Sciatic nerve (tissue), 2 donors: ENCODE measurements around the gene NFS1. TPM values are rescaled to one million over a fixed set of nuclear protein-coding genes. Genes with fewer than 3 reads are reported as not detected.
"Not testable (repeated sequence)": the region's sequence is repeated elsewhere in the genome, so short reads cannot be mapped to it uniquely, and the experiment has no call there.

Experiments
- ATAC-seq: fragments of 200-7000 bp; cut with Tn5 transposase; one replicate; pipeline ENCODE4 v1.9.1; 2020; ENCODE audit warnings: mild to moderate bottlenecking, moderate library complexity
- DNase-seq: peaks from one replicate; pipeline ENCODE4 v3.0.0-alpha.2; 2020; ENCODE audit warnings: low spot score
- intact Hi-C: fragments of 100-400 bp; cut with DNase I; formaldehyde crosslinking; loops from one replicate; pipeline ENCODE4 v1.14.2; 2022
- total RNA-seq: library from RNA; stranded (reverse); fragmentation: NEBNext Ultra II Directional; extraction: Animal tissue kit (Norgen Biotek cat#: 25700); gene quantifications from one replicate; pipeline ENCODE4 v1.2.1, GENCODE V29; 2021
- donor health status: DM: no; HTN: no; CAD: no.
- donor health status: DM: no; HTN: no; CAD: no.

NFS1 gene
- total RNA-seq, 1 donor from 2014 or later, result 26.7 TPM

DNA sequence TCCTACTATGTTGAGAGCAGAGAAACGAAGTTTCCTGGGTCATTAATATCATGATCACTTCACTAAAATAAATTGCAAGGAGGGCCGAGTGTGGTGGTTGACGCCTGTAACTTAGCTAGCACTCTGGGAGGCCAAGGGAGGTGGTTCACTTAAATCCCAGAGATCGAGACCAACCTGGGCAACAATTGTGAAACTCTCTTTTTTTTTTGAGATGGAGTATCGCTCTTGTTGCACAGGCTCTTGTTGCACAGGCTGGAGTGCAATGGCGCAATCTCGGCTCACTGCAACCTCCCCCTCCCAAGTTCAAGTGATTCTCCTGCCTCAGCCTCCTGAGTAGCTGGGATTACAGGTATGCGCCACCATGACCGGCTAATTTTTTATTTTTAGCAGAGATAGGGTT, 14.0 kb upstream of the NFS1 start:
- DNase-seq, ATAC-seq, intact Hi-C loops: not testable (repeated sequence)

DNA sequence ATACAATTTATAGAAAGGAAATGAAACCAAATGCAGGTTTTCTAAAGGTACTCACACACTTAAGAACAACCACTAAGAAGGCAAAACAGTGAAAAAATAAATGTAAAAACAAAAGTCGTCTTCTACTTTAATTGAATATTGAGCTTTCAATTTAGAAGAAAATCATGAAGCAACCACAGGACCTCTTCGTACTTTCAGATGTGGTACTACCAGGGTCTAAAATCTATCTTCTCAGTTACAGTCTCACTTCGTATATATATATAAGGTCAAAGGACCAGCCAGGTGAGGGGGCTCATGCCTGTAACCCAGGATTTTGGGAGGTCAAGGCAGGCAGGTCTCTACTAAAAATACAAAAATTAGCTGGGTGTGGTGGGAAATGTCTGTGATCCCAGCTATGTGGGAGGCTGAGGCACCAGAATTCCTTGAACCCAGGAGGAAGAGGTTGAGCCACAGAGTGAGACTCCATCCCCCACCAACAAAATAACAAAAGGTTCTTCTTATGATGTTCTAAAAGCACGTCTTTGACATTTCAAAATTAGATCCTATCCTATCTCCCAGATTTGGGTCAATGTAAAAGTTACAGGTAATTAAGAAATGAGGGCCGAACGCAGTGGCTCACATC, 12.5 kb upstream of the NFS1 start:
- no peak for DNase-seq
- intact Hi-C loops, result no loop called here
- ATAC-seq, result no peak

DNA sequence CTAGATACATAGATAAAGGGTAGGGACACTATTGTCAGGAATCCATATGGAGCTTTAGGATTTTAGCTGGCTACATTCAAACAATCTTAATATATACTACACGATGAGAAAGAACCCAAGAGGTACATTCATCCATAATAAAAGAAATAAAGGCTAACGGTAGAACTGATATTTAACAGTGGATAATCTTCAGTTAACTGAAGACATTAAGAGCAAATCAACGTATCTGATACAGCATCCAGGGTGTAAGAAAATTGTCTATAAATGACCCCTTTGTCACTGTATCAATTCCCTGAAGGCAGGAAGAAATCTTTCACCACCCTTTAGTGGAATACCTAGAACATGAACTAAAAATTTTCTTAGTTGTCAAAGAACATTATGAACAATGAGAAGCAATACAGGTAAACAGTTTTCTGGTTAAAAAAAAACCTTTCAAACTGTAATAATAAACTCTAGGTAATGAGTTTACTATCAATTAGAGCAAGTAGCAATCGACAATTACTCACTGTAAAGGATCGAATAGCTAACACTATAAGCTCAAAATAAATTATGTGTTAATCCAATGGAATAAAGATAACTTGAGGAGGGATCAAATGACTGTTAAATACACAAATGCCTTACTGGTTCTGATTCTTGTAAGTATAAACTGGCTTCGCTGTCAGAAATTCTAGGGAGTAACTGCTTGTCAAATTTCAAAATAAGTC, 11.9 kb upstream of the NFS1 start:
- no peak for ATAC-seq
- intact Hi-C loops, result no loop called here
- DNase-seq, result no peak

DNA sequence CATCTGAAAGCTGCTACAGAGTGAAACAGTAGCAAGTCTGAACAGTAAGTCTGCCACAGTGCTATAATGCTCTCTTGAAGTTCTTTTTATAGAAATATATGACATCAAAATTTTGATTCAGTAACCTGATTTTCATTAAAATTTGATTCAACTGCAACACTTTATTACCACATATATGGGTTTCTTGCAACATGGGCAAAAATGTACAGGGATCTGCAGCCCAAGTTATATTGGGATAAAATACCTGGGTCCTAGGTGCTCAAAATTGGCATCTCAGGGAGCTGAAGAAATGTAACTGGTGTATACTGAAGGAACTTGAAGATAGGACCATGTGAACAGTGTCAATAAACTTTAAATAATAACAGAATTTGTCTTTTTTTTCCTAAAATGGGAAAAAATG, 10.9 kb upstream of the NFS1 start:
- no peak for DNase-seq
- intact Hi-C loops, result no loop called here

DNA sequence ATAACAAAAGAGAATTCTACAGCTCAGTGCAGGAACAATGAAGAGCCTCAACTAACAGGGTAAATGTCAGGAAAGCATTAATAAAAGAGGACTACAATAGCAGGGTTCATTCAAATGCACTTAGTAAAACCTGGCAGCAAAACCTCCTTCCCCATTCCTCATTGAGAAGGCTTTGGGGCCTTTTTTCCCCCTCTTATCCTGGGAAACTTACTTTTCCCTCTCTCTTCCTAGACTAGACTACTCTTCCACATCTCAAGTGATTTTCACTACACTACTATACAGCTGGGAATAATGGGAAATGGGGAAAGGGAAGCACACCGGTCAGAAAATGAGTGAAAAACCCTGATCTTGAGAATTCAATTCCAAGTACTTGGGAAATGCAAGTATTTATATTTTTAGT, 10.1 kb upstream of the NFS1 start:
- no peak for ATAC-seq
- intact Hi-C loops, result no loop called here

More for the DNA sequence above, 10.9 kb upstream of the NFS1 start:
- ATAC-seq, result no peak

DNA sequence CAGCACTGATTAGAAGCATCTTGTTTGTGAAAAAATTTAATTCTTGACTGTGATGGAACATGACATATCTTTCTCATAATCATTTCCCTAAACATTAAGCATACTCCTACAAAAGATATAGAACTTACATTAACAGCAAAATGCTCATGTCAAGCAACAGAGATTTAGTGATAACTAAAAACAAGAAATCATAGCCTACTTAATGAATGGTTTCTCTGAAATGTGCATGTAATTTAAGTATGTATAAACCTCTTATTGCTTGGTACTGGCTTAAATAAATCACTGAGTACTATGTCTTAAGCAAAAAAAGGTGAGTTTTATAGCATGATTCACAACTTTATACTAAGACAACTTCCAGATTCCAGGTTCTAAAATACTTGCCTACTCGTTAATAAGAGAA, 9.3 kb upstream of the NFS1 start:
- ATAC-seq, result no peak
- intact Hi-C loops, result no loop called here
- DNase-seq, result no peak

More for the DNA sequence above, 10.1 kb upstream of the NFS1 start:
- DNase-seq, result no peak

DNA sequence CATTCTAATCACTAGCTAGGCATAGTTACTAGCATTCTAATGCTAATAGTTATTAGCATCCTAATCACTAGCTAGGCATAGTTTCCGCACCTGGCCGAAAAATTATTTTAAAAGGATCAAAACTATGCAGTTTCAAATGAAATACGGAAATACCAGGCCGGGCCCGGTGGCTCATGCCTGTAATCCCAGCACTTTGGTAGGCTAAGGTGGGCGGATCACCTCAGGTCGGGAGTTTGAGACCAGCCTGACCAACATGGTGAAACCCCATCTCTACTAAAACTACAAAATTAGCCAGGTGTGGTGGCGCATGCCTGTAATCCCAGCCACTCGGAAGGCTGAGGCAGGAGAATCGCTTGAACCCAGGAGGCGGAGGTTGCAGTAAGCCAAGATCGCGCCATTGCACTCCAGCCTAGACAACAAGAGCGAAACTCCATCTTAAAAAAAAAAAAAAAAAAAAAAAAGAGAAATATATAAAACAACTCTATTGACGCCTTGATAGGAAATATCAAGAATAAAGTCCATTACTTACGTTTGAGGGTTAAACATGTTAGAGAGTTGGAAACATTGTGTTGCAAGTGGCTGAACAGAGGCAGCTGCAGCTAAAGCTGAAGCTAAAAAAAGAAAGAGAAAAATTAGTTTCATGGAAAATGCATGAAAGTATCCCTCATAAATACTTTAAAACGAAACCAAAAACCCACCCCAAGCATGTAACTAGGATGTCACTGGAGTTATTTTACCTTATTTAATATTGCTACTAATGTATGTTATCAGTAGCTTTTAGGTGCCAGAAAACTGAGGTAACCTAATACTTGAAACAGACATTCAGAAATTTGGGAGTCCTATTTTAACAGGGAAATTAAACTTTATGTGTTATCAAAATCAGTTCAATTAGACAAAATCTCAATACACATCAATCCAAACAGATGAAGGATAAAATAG, 7.7 kb upstream of the NFS1 start:
- intact Hi-C loops, ATAC-seq: not testable (repeated sequence)
- DNase-seq, result peak; percentile 39

DNA sequence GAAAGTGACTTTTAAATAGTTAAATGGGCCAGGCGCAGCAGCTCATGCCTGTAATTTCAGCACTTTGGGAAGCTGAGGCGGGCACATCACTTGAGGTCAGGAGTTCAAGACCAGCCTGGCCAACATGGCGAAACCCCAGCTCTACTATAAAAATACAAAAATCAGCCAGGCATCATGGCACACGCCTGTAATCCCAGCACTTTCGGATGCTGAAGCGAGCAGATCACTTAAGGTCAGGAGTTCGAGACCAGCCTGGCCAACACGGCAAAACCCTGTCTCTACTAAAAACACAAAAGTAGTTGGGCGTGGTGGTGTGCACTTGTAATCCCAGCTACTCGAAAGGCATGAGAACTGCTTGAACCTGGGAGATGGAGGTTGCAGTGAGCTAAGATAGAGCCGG, 6.7 kb upstream of the NFS1 start:
- DNase-seq, ATAC-seq, intact Hi-C loops: not testable (repeated sequence)

DNA sequence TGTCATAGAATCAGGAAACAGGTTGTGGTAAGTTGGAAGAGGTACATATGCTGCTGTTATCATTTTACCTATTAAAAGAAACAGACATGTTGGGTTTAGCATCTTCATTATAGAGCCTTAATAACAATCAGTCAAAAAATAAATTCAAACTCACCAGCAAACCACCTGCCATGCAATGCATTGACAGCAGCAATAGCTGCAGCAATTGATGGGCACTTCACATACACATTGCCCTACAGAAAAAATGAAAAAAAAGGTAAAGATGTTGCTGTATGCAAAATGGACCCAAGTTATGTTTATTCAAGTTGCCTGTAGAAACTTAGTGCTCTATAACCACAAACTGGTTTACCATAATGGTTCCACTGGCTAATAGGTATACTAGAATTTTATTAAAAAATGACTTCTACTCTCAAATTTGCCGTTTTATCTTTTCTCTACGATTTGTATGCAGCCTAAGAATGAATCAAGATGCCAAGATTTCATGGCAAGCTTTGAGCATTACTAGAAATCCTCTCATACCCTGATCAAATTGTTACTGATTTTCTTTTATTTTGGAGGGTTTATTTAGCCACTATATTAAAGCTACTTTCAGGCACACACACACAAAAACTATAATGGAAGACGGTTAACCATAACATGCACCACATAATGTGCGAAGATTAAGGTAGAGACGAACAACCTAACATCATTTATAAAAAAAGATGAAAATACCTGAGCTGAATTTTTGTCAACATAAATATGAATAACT, 5.5 kb upstream of the NFS1 start:
- DNase-seq (no peak), ATAC-seq (no peak)
- intact Hi-C loops, result no loop called here

DNA sequence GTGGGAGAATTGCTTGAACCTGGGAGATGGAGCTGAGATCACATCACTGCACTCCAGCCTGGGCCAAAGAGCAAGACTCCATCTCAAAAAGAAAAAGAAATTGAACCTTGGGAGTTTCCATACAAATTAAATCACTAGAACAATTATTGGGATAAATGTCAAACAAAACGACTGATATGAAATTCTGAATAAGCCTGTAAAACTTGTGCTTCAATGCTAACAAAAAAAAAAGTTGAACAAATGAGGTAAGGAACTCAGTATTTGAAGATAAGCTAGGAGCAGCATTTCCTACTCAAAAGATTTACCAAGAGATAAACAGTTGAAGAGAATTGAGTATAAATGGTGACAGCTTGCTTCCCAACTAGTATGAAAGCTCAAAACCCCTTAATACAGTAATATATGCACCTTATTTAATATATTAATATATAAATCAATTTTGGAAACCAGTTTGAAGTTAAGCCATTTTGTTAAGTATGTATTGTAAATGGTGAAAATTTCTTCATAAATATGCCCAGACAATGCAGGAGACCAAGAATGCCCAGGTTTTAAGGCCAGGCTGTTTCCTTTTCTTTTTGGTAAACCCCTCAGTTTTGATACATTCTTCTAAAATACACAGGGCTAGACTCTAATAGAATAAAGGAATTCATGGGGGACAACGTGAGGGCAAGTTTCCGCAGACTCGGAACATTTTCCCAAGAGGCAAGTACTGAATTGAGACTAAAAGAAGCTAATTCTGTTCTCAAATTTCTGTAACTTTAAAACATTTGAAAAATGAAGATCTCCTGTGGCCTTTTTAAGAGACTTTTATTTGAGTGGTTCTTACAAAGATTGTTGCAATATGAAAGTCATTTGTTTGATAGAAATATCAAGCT, 3.9 kb upstream of the NFS1 start:
- intact Hi-C loops, result no loop called here

DNA sequence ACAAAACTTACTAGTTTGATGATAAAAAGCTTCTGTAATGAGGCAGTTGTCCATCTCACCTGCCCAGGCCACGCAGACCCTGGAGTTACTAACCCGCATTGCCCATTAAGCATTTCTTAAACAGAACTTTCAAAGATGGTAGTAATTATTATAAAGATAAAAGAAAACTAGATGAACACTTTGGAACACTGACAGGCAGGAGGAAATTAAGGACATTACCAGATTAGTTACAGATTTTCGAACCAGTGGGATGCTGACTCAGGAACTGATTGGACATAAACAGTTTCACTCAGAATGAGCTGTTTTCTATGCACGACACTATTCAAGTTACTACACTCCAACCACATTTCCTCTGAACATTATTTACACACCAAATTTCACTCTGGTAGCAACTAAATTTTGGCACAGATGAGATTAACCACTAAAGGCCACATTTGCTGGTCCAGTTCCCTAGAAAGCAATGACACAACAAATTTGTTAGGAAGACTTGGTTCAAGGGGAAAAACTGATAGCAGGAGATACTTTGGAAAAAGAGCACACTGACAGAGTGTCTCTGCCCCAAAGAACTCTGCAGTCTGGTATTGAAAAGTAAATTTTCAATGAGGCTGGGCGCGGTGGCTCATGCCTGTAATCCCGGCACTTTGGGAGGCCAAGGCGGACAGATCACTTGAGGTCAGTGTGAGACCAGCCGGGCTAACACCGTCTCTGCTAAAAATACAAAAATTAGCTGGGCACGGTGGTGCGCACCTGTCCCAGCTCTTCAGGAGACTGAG, 3.1 kb upstream of the NFS1 start:
- ATAC-seq (no peak), DNase-seq (no peak)
- intact Hi-C loops, result no loop called here

More for the DNA sequence above, 3.9 kb upstream of the NFS1 start:
- DNase-seq (no peak), ATAC-seq (no peak)

DNA sequence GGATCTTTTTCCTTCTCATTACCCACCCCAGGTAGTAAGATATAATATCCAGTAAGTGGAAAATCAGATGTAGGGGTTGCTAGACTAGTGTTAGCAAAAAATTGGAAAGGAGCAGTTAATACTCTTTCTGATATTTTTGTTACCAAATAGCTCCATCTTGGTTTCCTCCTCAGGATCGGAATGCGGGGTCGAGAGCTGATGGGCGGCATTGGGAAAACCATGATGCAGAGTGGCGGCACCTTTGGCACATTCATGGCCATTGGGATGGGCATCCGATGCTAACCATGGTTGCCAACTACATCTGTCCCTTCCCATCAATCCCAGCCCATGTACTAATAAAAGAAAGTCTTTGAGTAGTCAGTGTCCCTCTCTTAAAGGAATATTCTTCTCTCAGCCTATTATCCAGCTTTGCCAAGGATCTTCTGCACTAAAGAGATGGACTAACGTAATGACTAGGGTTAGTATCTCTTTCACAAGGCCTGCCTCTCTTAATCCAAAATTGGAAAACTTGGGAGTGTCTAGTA, 1.5 kb upstream of the NFS1 start:
- ATAC-seq, result no peak
- DNase-seq, result no peak
- intact Hi-C loops, result no loop called here

DNA sequence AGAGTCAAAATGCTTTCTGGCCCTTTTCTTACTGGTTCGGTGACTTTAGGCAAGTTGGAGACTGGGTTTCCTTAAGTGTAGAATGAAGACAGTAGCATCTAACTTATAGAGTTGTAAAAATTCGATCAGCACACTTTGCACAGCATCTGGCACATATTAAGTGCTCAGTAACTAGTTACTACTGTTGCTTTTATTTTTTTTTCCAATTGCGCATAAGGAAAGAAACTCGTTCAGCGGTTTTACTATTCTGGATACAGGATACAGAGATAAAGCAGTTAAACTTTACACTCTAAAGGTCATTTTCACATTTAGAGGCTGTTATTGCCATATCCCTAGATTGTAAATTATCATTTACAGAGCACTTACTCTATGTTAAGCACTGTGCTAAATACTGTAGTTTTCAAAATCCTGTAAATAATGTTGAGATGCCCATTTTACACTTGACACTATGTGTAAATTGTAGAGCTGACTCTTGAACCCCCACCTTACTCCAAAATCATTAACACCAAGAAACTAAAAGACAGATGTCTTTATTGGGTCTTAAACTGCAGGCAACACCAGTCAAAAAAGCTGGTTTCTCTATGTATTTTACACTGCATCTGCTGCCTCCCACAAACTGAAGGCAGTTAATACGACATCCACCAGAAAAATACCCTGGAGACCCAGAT, 939 bp upstream of the NFS1 start:
- ATAC-seq, result no peak
- no peak for DNase-seq
- intact Hi-C loops, result no loop called here

DNA sequence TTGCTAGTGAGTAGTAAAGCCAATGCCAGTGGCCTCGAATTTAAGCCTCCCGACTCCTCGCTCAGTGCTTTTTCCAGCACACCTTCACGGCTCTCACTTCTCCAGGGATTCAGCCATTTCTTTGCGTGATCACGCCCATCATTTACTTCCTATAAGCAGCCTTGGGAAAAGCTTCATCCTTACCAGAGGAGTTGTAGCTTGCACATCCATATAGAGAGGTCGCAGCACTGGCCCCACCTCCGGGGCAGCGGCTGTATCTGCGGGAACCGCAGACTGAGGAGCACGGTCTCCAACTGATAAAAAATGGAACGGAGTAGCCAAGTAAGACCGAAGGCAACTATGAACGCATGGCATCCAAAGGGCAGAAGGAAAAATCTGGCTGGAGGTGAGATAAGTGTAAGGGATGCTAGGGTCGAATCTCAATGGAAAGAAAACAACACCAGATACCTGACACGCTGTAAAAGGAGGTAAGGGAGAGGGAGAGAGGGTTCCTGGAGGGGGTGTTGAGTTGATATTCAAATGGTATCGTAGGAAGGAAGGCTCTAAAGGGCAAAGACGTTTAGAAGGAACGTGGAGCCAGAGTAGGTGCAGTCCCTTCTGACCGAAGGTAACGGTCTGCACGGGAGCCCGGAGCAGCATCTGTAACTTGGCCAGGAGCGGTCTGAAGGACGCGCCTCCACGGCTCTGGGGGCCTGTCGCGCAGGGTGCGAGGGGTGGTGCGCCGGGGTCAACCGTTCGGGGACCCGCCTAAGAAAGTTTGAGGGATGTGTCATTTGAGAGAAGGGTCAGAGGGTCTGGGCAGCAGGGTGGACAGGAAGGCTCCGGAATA, 640 bp downstream of the NFS1 start:
- intact Hi-C loops, result no loop called here
- DNase-seq (peak; percentile 61), ATAC-seq (peak; percentile 7)

DNA sequence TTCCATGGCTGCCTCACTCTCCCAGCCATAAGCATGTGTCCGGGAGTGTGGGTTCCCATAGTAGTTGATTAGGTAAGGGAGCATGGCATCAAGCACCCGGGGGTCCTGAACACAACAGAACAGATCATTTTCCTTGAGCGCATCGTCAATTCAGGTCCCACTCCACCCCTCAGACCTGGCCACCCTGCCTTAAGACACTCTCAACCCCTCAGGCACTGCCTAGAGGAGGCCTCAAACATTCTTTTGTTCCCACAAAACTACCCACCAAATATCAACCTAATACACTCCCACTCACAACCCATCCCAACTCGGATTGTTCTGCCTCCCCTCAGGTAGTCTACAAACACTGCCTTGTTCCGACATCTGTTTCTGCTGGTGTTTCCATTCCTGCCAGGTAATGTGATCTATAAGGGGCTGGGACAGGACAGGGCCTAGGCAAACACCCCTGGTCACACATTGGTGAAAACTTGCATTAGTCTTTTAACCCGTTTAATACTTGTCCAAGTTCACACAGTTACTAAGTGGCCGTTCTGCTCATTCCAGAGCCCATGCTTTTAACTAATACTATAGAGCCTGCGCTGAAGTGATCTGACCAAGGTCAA, 1.4 kb downstream of the NFS1 start:
- no peak for ATAC-seq
- peak; percentile 3 for DNase-seq
- intact Hi-C loops, result no loop called here

DNA sequence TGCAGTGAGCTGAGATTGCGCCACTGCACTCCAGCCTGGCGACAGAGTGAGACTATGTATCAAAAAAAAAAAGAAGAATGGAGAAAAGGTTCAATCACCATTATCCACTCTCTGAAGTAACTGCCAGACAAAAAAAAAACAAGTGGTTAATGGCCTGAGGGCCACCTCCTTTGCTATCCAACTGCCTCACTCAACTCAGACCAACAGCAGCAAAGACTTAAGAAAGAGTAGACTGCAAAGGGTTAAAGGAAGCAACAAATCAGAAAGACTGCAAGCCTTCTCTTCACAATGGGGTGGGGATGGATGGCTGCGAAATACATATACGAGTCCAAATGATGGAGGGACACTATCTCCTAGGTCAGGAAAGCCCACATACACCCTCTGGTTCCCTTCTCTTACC, 3.2 kb downstream of the NFS1 start:
- DNase-seq (no peak), ATAC-seq (no peak)
- intact Hi-C loops, result no loop called here
